Tibial nerve (tissue), 4 donors: ENCODE results near the gene ELMO3. TPM values are rescaled to one million over a fixed set of nuclear protein-coding genes. Genes with fewer than 3 reads are reported as not detected.

Experiments
- DNase-seq, 2 donors: peaks; one replicate each; pipeline ENCODE4 v3.0.0-alpha.2; 2019; ENCODE audit warnings: low spot score in 2 of 2
- H3K27ac ChIP-seq, 4 donors: fragments of 200-600 bp; sonication (generic) in 3 of 4; one replicate each; pipeline ENCODE4 v1.5.1; 2017 to 2019; ENCODE audit warnings: mild to moderate bottlenecking in 1 of 4
- H3K27me3 ChIP-seq, 2 donors: fragments of 200-600 bp; sonication (generic) in 1 of 2; one replicate each; pipeline versions ENCODE4 v1.5.1 to v1.6.0; 2017 to 2019
- H3K36me3 ChIP-seq, 3 donors: fragments of 200-600 bp; sonication (generic); one replicate each; pipeline ENCODE4 v1.5.1; 2018 to 2019
- H3K4me1 ChIP-seq, 4 donors: fragments of 200-600 bp; sonication (generic) in 3 of 4; one replicate each; pipeline ENCODE4 v1.5.1; 2017 to 2019
- H3K4me3 ChIP-seq, 4 donors: fragments of 200-600 bp; sonication (generic) in 3 of 4; one replicate each; pipeline ENCODE4 v1.5.1; 2017 to 2019; ENCODE audit warnings: mild to moderate bottlenecking in 1 of 4, moderate library complexity in 1 of 4
- H3K9me3 ChIP-seq, 4 donors: fragments of 200-600 bp; sonication (generic) in 3 of 4; one replicate each; pipeline ENCODE4 v1.5.1; 2017 to 2019
- EP300 ChIP-seq, 2 donors: sonication (generic); formaldehyde crosslinking; IDR thresholded peaks; one replicate each; pipeline ENCODE4 v1.6.1; 2017; ENCODE audit warnings: antibody characterized with exemption in 2 of 2, mild to moderate bottlenecking in 1 of 2
- POLR2A ChIP-seq, 2 donors: fragments of 450-650 bp; IDR thresholded peaks; one replicate each; pipeline ENCODE4 v1.6.1; 2017; ENCODE audit warnings: antibody characterized with exemption in 2 of 2, mild to moderate bottlenecking in 2 of 2, moderate library complexity in 2 of 2
- WGBS, 2 donors: methylation state at CpG; one replicate each; pipeline ENCODE4 v1.1.5; 2018; 5-methylcytosine and 5-hydroxymethylcytosine counted together
- total RNA-seq, 4 donors: library from RNA; depleted of rRNA; stranded (reverse); fragments of >200 nt; gene quantifications; one replicate each; pipeline ENCODE4 v1.1.0, GENCODE V29; 2016
- TF ChIP-seq, protein P1 (sequence below), 5 experiments: fragments of 200-600 bp in 3 of 5; fragments of 450-650 bp in 2 of 5; sonication (generic) in 3 of 5; IDR thresholded peaks; one replicate each; pipeline ENCODE4 v1.5.1; 2016 to 2019; ENCODE audit warnings: antibody characterized with exemption in 5 of 5, mild to moderate bottlenecking in 3 of 5, moderate library complexity in 2 of 5

The ELMO3 gene
- total RNA-seq, 4 donors from 2014 or later = 2.4 to 14.4 (median 4.4) TPM

DNA sequence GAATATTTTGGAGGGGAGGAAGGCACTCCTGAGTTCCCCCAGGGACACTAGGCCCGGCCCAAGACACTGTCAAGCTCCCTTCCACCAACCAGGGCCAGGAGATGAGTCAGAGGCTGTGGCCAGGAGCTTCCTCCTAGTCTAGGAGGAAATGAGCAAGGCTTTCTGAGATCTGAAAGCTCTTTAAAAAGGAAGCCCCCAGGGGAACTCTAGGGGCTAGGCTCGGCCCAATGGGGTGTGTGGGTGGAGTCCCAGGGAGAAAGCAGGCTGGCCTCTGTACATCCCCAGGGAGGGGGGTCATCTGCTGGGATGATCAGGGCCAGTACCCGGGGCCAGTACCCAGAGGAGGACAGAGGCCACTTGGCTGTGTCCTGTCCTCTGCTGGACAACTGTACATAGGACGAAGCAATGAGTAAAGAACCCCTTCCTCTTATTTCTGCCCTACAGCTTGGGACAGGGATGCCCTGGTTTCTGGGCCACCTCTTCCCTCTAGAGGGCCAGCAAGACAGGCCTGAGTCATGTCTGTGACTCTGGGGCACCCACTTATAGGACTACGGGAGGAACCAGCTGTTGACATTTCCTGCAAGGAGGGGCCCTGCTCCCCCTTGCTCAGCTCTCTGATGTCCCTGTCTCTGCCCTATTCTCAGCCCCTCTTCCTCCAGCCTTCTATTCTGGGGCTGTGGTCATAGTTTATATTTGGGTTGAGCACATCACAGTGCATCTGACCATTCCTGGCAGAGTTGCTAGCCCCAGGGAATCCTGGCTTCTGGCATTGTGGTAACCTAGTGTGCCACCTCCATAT is 45.7 kb downstream of the ELMO3 start:
- Histone ChIP-seq H3K36me3 (peaks cover 0 to 4% (median 0%) of the 10 kb centered on the region in 3 donors), H3K27me3 (peaks cover 0 to 7% of the 10 kb centered on the region in 2 donors), H3K4me3 (no peak overlapping the region), H3K27ac (peak overlapping the region in 3 of 4 donors; percentile 73 to 95 (median 86)), H3K4me1 (peaks cover 0 to 79% (median 50%) of the 10 kb centered on the region in 4 donors), H3K9me3 (no peaks in the 10 kb centered on the region)
- peak in 1 of 2 donors; percentile 30 for TF ChIP-seq EP300 (IDR thresholded peaks at IDR 0.05)
- TF ChIP-seq, protein P1, sequence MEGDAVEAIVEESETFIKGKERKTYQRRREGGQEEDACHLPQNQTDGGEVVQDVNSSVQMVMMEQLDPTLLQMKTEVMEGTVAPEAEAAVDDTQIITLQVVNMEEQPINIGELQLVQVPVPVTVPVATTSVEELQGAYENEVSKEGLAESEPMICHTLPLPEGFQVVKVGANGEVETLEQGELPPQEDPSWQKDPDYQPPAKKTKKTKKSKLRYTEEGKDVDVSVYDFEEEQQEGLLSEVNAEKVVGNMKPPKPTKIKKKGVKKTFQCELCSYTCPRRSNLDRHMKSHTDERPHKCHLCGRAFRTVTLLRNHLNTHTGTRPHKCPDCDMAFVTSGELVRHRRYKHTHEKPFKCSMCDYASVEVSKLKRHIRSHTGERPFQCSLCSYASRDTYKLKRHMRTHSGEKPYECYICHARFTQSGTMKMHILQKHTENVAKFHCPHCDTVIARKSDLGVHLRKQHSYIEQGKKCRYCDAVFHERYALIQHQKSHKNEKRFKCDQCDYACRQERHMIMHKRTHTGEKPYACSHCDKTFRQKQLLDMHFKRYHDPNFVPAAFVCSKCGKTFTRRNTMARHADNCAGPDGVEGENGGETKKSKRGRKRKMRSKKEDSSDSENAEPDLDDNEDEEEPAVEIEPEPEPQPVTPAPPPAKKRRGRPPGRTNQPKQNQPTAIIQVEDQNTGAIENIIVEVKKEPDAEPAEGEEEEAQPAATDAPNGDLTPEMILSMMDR (IDR thresholded peaks at IDR 0.05) = no peak
- no peak for TF ChIP-seq POLR2A (IDR thresholded peaks at IDR 0.05)
- WGBS, 2 donors = 13 to 18% methylated on average over 4 to 5 of the region's 5 CpGs
- peak in 1 of 2 donors; percentile 47 for DNase-seq

DNA sequence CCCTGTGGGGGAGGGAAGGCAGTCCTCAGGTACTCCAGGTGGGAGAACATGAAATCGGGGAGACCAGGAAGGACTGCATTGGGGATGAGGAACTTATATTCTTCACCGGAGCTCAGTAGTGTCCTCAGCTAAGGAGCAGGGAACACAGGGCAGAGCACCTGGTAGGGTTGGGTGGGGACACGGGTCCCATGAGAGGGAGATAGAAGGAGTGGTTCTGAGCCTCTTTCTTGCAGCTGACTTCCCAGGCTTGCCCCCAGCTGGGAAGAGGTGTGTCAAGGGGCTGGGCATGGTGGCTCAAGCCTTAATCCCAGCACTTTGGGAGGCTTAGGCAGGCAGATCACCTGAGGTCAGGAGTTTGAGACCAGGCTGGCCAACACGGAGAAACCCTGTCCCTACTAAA is 46.3 kb downstream of the ELMO3 start:
- Histone ChIP-seq H3K9me3 (no peaks in the 10 kb centered on the region), H3K36me3 (no peaks in the 10 kb centered on the region), H3K4me1 (peaks cover 0 to 79% (median 50%) of the 10 kb centered on the region in 4 donors), H3K4me3 (peak overlapping the region in 1 of 4 donors; percentile 67), H3K27ac (peak overlapping the region in 3 of 4 donors; percentile 73 to 95 (median 86)), H3K27me3 (peaks cover 0 to 9% of the 10 kb centered on the region in 2 donors)
- TF ChIP-seq POLR2A (IDR thresholded peaks at IDR 0.05) (no peak), EP300 (IDR thresholded peaks at IDR 0.05) (no peak)
- TF ChIP-seq, protein P1 (IDR thresholded peaks at IDR 0.05) = no peak
- 72 to 85% methylated on average over 3 to 4 of the region's 4 CpGs for WGBS, 2 donors
- DNase-seq = no peak

DNA sequence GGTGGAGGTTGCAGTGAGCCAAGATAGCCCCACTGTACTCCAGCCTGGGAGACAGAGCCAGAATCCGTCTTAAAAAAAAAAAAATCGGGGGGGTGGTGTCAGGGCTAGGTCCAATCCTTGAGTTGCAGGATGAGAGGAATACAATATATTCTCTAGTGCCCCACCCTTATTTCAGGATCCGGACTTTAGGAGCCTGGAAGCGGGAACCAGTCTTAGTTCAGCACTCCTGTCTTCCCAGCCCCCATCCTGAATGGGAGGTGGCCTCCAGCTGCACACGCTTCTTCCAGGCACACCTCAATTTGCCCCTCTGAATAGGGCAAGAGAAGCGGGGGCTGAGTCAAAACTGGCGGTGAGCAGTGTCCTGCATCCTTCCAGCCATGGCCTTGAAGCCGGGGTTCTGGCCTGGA is 46.7 kb downstream of the ELMO3 start:
- TF ChIP-seq EP300 (IDR thresholded peaks at IDR 0.05) = no peak
- TF ChIP-seq POLR2A (IDR thresholded peaks at IDR 0.05) = no peak
- TF ChIP-seq, protein P1 (IDR thresholded peaks at IDR 0.05) = no peak
- DNase-seq = no peak
- 10 to 17% methylated on average over 4 to 8 of the region's 8 CpGs for WGBS, 2 donors
- Histone ChIP-seq H3K9me3 (no peaks in the 10 kb centered on the region), H3K27ac (peak overlapping the region; percentile 60 to 95 (median 80)), H3K4me3 (peak overlapping the region; percentile 56 to 71 (median 64)), H3K36me3 (no peaks in the 10 kb centered on the region), H3K4me1 (peaks cover 0 to 74% (median 46%) of the 10 kb centered on the region in 4 donors), H3K27me3 (peaks cover 0 to 9% of the 10 kb centered on the region in 2 donors)

DNA sequence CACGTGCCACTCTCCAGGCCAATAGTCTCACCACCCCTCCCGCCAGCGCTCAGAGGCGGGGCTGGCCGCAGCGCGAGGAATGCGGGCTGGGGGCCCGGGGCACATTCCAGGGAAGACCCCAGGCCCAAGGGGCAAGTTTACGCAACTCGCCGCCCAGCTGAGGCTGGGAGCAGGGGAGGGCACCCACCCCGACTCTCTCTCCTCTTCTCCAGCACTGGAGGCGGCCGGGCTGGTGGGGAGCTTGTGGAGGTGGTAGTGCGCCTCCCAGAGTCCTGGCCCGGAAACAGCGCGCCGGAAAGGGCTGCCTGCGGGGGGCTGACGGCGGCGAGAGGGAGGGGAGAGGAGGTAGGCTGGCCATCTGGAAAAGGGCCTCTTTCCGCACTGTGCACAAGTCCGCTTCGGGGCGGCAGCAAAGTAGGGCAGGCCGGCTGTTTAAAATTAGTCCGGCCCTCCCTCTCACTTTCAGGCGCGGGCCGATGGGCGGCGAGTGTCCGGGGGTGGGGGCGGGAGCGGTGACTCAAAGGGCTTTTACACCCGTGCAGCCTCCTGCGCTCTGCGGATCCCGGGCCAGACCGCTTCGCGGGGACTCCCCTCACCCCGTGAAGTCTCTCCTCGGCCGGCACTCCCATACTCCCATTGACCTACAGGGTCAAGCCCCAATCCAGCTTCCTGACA is 47.3 kb downstream of the ELMO3 start:
- peak in 1 of 2 donors; percentile 64 for DNase-seq
- Histone ChIP-seq H3K36me3 (no peaks in the 10 kb centered on the region), H3K9me3 (no peaks in the 10 kb centered on the region), H3K4me3 (peak overlapping the region; percentile 56 to 71 (median 64)), H3K27me3 (peaks cover 0 to 9% of the 10 kb centered on the region in 2 donors), H3K27ac (peak overlapping the region; percentile 60 to 95 (median 80)), H3K4me1 (peaks cover 0 to 69% (median 41%) of the 10 kb centered on the region in 4 donors)
- TF ChIP-seq POLR2A (IDR thresholded peaks at IDR 0.05) (peak in 1 of 2 donors; percentile 39), EP300 (IDR thresholded peaks at IDR 0.05) (peak in 1 of 2 donors; percentile 74)
- TF ChIP-seq, protein P1 (IDR thresholded peaks at IDR 0.05) = peak; percentile 24 to 47 (median 43)
- 0 to 1% methylated on average over 10 to 31 of the region's 48 CpGs for WGBS, 2 donors
